ENCODE data around the gene SLC15A4.

SLC15A4 gene

DNA sequence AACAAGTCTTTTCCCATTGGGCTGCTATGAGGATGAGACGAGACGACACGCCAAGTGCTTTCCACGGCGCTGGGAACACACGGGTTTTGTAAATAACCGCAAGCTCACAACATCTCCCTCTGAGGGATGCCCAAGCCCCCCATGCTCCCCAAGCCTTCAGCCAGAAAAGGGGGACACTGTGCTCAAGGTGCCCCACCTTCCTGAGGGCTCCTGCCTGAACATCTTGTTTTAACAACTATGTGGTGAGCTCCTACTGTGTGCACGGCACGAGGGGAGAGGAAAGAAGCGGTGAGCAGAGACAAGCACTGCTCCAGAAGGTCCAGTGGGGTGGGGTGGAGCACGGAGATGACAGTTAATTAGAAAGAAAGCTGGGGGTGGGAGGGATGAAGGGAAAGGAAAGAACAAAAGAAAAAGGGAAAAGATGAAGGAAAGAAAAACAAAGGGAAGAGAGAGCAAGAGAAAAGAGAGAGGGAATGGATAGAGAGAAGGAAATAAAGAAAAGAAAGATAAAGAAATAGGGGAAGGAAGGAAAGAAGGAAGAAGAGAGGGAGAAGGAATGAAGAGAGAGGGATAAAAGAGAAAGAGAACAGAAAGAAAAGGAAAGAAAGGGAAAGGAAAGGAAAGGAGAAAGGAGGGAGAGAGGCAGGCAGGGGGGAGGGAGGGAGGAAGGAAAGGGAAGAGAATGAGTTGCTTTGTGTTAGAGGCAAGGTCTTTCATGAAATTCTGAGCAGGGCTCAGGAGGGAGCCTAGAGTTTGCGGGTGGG is 56.8 kb downstream of the SLC15A4 start:
- TF ChIP-seq, protein P1, sequence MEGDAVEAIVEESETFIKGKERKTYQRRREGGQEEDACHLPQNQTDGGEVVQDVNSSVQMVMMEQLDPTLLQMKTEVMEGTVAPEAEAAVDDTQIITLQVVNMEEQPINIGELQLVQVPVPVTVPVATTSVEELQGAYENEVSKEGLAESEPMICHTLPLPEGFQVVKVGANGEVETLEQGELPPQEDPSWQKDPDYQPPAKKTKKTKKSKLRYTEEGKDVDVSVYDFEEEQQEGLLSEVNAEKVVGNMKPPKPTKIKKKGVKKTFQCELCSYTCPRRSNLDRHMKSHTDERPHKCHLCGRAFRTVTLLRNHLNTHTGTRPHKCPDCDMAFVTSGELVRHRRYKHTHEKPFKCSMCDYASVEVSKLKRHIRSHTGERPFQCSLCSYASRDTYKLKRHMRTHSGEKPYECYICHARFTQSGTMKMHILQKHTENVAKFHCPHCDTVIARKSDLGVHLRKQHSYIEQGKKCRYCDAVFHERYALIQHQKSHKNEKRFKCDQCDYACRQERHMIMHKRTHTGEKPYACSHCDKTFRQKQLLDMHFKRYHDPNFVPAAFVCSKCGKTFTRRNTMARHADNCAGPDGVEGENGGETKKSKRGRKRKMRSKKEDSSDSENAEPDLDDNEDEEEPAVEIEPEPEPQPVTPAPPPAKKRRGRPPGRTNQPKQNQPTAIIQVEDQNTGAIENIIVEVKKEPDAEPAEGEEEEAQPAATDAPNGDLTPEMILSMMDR (IDR thresholded peaks at IDR 0.05; ENCODE audit: insufficient read depth, low read length, missing control alignments): no peak
- no peak for DNase-seq (ENCODE audit: low read depth, low spot score)
- no peak overlapping the region for H3K4me3 ChIP-seq (ENCODE audit: low read depth, low read length)
- ChIA-PET CTCF (interaction anchor here (0.5 kb wide), 1 partner anchor 617 kb away, joined by 3 read pairs; no protein-coding TSS in a partner anchor), POLR2A (no interaction called here)

DNA sequence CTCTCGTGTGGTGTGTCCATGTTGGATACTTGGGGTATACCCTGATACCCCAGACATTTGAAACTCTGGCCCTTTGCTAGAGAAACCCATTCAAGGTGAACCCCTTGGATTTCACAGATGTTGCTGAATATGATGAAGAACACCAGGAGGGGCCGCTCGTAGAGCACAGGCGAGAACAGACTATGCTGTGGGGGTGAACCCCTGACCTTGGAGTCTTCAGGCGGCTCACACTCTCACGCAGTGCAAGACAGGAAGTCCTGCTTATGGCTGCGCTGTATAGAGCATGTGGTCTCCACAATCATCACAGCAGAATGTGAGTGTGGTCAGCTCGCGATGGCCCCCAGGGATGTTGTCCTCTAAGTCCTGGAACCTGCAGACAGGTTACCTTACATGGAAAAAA is 60.4 kb downstream of the SLC15A4 start:
- H3K4me3 ChIP-seq (ENCODE audit: low read depth, low read length): no peak overlapping the region
- ChIA-PET POLR2A (no interaction called here), CTCF (no interaction called here)
- DNase-seq (ENCODE audit: low read depth, low spot score): no peak
- TF ChIP-seq, protein P1 (IDR thresholded peaks at IDR 0.05; ENCODE audit: insufficient read depth, low read length, missing control alignments): no peak

DNA sequence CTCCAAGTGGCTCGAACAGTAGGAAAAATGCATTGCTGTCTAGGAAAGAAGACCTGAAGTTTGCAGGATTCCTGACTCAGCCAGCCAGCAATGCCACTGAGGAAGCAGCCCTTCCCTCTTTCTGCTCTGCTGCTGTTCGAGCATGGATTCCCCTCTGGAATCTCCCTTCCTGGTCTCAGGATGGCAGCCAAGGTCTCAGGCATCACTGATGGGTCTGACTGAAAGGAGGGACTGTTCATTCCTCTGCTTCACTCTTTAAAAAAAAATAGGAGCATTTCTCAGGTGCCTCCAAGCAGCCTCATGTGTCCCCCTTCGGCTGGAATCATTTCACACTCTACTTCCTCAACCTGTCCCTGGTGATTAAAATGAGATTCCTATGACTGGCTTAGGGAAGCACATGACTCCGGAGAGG is 62.4 kb downstream of the SLC15A4 start:
- ChIA-PET POLR2A (no interaction called here), CTCF (no interaction called here)
- no peak for DNase-seq (ENCODE audit: low read depth, low spot score)
- H3K4me3 ChIP-seq (ENCODE audit: low read depth, low read length): no peak overlapping the region
- TF ChIP-seq, protein P1 (IDR thresholded peaks at IDR 0.05; ENCODE audit: insufficient read depth, low read length, missing control alignments): no peak

DNA sequence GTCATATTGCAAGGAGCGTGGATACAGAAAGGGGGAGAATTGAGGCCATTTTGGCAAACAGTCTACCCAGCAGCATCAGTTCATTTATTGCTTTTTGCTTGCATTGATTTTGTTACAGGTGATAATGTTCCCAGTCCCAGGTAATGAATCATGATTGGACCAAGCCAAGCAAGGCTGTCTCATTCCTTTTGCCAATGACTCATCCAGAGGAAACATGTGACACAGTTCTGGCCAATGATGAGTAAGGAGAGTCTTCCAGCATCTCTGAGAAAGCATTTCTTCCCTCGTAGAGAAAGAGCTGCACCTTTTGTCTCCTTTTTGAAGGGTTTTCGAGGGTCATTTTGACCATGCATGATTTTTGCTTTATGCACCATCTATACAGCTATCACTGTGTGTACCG is 68.2 kb downstream of the SLC15A4 start:
- H3K4me3 ChIP-seq (ENCODE audit: low read depth, low read length): no peak overlapping the region
- TF ChIP-seq, protein P1 (IDR thresholded peaks at IDR 0.05; ENCODE audit: insufficient read depth, low read length, missing control alignments): no peak
- POLR2A ChIA-PET: no interaction called here
- CTCF ChIA-PET: no interaction called here
- DNase-seq (ENCODE audit: low read depth, low spot score): no peak

DNA sequence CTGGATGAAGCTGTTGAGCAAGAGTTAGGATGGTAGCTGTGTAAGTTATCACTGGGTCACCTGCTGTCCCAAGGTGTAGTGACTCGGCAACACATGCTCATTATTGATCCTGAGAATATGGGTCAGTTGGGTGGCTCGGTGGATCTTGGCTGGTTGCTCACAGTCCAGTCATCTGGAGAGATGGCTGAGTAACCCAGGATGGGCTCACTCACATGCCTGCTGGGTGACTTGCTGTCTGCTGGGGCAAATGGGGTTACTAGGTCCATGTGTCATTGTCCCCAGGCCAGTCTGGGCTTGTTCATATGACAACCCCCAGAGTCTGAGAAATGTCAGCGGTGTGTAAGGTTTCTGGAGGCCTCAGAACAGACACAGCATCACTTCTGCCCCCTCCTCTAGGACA is 69.5 kb downstream of the SLC15A4 start:
- H3K4me3 ChIP-seq (ENCODE audit: low read depth, low read length): no peak overlapping the region
- TF ChIP-seq, protein P1 (IDR thresholded peaks at IDR 0.05; ENCODE audit: insufficient read depth, low read length, missing control alignments): no peak
- ChIA-PET POLR2A (no interaction called here), CTCF (no interaction called here)
- no peak for DNase-seq (ENCODE audit: low read depth, low spot score)

DNA sequence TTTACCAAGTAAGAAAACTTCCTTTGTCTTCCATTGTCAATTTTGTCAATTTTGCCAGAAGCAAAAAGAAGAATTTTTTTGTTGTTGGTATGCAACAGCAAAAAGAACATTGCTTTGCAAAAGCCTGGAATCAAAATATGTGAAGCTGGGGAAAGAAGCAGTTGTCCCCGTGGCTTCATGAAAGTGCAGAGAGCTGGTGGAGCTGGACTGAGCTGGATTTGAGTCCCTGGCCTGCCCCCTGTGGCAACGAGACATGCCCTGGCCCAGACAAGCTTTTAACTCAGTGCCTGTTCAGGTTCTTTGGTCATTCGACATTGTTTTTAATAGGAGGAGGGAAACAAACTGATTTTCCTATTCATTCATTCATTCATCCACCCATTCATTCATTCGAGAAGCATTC is 70.3 kb downstream of the SLC15A4 start:
- CTCF ChIA-PET: no interaction called here
- DNase-seq (ENCODE audit: low read depth, low spot score): no peak
- TF ChIP-seq, protein P1 (IDR thresholded peaks at IDR 0.05; ENCODE audit: insufficient read depth, low read length, missing control alignments): no peak
- no peak overlapping the region for H3K4me3 ChIP-seq (ENCODE audit: low read depth, low read length)
- POLR2A ChIA-PET: no interaction called here
